ENCODE measurements around the gene ABAT.

DNA sequence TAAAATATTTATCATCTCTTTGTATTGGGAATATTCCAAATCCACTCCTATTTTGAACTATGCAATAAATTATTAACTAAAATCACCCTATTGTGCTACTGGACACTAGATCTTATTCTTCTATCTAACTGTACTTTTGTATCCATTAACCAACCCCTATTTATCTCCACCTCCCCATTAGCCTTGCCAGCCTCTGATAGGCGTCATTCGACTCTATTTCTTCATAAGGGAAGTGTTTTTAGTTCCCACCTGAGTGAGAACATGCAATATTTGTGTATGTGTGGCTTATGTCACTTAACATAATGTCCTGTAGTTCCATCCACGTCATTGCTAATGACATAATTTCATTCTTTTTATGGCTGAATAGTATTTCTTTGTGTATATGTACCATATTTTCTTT, 99.1 kb downstream of the ABAT start:
- TF ChIP-seq, protein P1, sequence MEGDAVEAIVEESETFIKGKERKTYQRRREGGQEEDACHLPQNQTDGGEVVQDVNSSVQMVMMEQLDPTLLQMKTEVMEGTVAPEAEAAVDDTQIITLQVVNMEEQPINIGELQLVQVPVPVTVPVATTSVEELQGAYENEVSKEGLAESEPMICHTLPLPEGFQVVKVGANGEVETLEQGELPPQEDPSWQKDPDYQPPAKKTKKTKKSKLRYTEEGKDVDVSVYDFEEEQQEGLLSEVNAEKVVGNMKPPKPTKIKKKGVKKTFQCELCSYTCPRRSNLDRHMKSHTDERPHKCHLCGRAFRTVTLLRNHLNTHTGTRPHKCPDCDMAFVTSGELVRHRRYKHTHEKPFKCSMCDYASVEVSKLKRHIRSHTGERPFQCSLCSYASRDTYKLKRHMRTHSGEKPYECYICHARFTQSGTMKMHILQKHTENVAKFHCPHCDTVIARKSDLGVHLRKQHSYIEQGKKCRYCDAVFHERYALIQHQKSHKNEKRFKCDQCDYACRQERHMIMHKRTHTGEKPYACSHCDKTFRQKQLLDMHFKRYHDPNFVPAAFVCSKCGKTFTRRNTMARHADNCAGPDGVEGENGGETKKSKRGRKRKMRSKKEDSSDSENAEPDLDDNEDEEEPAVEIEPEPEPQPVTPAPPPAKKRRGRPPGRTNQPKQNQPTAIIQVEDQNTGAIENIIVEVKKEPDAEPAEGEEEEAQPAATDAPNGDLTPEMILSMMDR (IDR thresholded peaks at IDR 0.05) = no peak
- TF ChIP-seq POLR2A (IDR thresholded peaks at IDR 0.05) (no peak), EP300 (IDR thresholded peaks at IDR 0.05) (no peak)

All from ovary (tissue), 3 donors.